COLO668 (cell line): ENCODE results near the gene THEM4.

ENCODE experiments used
- DNase-seq: peaks from one replicate; lab custom pipeline; 2025; ENCODE audit not compliant: unreplicated experiment; lab: John Stamatoyannopoulos, UW

The THEM4 gene

DNA sequence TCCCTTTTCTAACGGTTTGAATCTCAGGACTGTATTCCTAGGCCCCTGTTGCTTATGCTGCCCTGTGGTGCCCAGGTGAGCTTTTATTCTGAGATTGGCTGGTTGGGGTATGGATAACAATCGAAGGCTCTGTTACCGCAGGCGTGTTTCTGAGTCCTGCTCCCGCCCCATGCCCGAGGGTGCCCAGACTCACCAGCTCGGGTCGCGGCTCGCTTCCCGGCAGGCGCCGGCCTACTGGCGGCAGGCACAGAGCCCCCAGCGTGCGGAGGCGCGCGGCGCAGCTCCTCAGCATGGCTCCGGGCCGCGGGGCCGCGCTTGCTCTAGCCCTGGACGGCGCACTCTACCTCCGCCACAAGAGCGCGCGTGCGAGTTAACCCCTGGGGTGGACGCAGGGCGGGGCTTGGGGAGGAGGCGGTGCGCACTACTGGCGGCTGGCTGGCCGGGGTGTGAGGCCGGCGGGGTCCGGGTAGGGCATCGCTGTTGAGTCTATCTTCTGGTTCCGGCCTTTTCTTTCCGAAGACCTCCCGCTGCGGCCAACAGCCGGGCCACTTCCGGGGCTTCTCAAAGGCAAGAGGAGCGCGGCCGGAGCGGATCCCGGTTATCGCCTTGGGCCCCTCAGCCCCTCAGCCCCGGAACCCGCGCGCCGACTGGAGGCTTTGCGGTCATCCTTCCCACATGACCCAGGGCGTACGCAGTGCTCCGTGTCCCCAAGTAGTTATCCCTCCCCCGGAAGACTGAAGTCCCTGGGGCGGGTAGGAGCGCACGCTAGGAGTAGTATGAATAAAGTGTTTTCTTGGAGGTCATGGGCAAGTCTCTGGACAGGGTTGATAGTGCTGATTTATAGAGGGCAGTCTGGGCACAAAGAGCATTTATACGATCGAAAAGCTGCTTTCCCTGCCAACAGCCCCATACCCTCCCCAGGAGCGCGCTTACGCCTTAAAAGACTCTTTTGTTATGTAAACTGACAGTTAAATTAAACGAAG lies at the start of gene THEM4:
THEM4 (minus strand) TSS at position 345 of the 983 bp plus-strand sequence; CDS start at position 292, 53 bp downstream.
- DNase-seq = peak; percentile 95

DNA sequence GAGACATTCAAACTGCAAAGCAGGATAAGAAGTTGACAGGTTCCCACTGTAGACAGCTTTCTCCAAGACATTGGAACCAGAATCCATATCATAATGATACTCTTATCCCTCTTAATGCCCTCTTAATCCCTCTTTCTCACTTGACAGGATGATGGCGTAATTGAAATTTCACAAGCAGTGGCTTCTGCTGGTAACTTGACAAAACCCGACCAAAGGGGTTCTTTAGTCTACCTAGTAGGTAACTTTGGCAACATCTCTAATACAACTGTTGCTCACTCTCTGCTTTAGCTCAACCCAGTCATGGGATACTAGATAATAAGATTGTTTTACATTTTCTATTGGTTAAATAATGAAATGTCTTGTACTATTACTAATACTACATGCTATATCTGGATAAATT lies 49.6 kb upstream of the THEM4 start:
- no peak for DNase-seq

GRCh38 chr1:151956957-151957497 lies 47.7 kb upstream of the THEM4 start:
- DNase-seq = no peak

DNA sequence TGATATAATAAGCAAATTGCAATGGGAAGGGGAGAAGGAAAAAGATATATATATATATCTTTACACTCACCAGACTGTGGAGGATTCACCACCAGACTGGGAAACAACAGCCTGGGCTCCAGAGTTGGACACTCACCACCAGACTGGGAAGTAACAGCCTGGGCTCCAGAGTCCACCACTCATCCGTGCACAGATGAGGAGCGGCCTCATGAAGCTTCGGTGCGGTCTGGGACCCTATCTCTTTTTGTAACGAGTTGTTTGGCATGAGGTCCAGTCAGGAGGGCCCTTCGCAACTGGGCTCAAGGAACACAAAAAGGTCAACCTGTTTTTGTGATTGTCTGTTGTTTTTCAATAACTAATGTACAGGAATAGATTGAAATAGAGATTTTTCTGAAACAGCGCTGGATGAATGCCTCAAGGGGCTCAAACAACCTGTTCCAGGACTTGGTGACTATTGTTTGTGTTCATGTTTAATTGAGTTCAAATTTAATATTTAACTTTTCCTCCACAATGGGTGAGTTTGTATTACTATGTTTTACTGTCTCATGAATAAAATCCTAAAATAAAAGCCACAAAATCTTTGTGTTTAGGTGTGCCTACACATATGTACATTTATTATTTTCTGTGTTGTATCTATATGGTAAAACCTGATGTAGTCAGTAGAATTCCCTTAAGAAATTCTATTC lies 44.2 kb upstream of the THEM4 start:
- DNase-seq = no peak

DNA sequence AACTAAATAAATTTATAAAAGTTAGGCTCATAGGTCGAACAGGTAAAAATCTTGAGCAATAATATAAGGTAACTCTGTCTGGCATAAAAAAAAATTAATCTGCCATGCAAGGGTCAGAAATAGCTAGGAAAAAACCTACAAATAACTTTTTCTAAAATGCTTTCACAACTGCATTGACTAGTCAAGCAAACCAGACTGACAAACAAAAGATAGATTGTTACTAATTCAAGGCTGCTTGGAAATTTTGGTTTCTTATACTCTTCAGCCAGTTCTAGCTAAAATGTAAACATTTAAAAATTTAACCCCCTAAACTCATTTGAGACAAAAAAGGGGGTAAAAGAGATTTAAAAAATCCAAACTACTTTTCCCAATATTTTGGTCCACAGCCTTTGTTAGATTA lies 43.5 kb upstream of the THEM4 start:
- no peak for DNase-seq

- no peak for DNase-seq
Observed at GRCh38 chr1:151949371-151950193, 40.3 kb upstream of the THEM4 start.

GRCh38 chr1:151948506-151948905 lies 39.2 kb upstream of the THEM4 start:
- no peak for DNase-seq

GRCh38 chr1:151947140-151947539 lies 37.8 kb upstream of the THEM4 start:
- no peak for DNase-seq

DNA sequence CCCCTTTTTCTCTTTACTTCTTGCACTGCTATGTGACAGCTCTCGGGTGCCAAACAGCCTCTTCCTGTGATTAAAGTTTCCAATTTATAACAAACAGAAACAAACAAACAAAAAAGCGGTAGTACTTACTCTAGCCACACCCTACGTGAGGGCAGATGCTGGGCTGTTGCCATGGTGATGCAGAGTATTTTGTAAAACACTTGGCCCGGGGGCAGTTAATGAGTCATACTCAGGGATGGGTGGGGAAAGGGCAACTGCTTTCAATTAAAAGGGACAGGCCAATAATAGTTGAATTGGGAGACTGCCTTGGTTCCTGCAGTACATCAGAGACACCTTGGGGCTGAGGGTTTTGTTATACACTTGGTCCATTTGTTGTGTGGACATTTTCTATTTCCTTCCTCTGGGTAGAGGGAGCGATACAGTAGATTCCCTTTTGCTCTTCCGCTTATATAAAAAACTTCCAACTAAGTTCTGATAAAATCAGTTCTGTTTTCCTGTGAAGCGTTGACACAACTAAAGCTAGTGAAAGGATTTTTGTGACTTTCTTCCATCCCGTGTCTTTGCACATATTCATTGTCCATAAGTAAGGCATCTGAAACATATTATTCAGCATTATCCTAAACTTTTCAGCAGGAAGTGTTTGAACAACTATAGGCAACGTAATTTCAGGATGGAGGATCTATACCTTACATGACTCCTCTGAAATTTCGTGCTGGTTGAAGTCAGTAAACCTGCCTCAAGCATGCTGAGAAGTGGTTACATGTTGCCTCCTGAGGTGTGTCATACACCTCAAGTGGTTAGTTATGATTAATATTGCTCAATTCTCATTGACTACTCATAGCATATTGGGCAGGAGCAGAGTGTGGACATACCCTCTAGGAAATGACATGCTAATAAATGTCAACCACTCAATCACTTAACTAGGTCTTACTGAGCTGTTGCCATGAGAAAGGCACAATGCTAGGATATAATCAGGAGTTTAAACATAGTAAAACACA lies 36.7 kb upstream of the THEM4 start:
- DNase-seq = peak; percentile 71

DNA sequence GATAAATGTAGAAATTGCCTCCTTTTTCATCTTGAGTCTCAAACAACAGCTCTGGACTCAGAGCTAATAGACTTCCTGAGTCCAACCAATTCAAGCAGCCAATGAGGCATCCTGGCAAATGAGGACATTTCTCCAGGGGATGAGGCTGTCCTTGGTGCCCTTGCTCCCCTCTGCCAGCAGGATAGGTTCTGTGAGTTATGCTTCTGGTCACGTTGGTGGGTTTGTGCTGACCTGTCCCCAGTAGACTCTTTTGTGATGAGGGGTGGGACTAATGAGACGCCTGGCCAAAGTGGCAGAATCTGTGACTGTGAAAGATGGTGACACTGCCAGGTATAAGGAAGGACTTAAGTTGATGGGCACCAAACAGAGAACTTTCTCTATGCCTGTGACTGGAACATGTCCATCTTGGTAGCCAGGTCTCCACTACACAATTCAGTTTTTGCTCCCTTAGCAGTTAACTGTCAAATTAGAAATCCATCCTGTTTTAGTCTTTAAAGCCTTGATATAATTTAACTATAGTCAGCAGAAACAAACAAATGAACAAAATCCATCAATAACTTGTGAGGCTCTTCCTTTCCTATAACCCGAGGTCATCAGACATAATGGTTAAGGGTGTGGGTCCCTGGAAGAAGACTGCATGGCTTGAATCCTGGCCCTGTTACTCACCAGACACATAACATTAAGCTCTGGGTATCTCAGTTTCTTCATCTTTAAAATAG lies 35.7 kb upstream of the THEM4 start:
- DNase-seq = no peak

DNA sequence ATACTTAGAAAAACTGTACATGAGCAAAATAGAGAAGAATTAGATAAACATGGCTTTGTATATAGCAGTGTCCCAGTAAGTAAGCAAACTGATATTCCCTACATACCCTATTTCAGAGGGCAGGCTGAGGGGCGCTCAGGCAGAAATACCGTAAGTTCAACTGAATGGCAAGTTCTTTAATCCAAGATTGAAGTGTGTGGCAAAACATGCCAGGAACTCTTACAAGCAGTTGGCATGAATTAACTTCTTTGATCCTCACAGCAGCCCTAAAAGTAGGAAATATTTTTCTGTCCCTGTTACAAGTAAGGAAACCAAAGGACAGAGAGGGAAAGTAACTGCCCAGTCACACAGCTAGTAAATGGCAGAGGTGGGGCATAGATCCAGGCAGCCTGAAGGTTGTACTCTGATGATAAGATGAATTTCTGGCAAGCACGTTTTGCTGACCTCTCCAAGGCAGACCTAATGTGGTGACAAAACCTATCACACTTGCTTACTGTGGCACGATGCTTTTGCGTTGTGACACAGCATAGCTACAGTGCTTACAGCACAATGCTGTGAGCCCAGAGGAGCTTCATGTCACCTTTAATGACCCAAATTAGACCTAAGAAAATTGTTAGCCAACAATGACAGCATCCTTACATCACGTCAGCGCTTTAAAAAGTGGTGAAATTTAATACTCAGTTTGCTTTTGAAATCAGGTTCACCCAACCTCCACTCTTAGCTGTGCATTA lies 35.0 kb upstream of the THEM4 start:
- DNase-seq = no peak

- DNase-seq = no peak
Observed at GRCh38 chr1:151943591-151943990, 34.3 kb upstream of the THEM4 start.

- no peak for DNase-seq
Observed at GRCh38 chr1:151942882-151943281, 33.6 kb upstream of the THEM4 start.

DNA sequence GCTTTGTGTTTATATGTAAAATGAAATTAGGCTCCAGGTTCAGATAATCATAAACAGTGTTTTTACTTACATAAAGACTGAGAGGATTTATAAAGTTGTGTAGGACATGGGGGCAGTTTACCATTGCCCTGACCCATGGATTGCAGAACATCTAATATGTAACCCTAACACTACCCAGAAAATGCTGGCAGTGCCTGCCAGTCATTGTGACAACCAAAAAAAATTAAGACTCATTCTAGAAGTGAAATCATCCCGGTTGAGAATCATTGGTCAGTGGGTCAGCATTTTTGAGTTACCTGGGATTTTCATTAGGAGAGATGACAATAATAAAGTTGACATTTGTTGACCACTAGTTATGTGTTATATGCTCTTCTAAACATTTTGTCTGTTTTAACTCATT lies 31.2 kb upstream of the THEM4 start:
- DNase-seq = no peak

DNA sequence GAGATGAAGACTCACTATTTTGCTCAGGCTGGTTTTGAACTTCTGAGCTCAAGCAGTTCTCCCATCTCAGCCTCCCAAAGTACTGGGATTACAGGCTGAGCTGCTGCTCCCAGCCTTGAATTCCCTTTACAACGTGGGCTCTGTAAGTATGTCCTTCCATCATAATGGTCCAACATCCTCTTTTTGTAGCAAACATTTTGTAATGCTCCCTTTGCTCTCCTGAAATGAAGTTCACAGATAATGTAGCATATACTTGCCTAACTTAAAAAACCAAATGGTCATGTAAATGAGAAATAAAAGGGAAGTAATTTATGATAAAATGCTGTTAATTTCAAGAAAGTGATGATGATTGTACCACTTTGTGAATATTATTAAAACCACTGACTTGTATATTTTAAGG lies 30.5 kb upstream of the THEM4 start:
- no peak for DNase-seq

DNA sequence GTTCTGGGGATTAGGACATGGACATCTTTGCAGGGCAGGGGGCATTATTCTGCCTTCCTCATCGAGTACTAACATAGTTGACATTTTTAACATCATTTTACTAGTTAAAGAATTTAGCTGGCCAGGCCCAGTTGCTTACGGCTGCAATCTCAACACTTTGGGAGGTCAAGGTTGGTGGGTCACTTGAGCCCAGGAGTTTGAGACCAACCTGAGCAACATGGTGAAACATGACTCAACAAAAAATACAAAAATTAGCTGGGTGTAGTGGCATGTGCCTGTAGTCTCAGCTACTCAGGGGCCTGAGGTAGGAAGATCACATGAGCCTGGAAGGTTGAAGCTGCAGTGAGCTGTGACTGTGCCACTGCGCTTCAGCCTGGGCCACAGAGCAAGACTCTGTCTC lies 29.8 kb upstream of the THEM4 start:
- DNase-seq = no peak

GRCh38 chr1:151936653-151937052 lies 27.3 kb upstream of the THEM4 start:
- no peak for DNase-seq

DNA sequence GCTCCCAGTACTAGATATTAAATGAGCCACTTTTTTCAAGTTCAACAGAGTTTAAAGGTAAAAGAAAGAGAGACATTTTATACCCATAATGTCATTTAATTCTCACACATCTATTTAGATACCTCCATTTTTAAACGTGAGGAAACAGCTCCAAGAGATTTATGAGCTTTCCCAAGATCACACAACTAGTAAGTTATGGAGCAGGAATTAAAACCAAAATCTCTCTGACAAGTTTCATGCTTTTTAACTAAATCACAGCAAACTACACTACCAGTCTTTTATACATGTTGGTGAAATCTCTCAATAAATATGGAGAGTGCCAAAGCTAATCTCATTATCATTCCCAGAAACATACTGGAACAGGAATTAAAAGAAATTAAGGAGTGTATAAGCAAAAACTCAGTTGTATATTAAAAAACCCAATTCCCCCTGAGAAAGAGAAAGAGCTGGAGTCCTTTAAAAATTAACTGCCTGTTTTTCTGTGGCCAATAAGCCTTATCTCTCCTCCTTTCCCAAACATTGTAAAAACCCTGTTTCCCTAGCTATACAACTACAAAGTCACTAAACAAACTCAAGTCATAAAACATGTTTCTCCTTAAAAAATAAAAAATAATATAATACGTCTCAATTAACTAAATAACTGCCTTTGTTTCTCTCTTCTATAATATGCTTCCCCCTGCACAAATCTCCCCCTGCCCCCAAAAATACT lies 26.7 kb upstream of the THEM4 start:
- DNase-seq = no peak
